Pulmonary artery endothelial cell (primary cell): ENCODE measurements around the gene HYI. TPM values are rescaled to one million over a fixed set of nuclear protein-coding genes. Genes with fewer than 3 reads are reported as not detected.
"Not testable (repeated sequence)": the region's sequence is repeated elsewhere in the genome, so short reads cannot be mapped to it uniquely, and the experiment has no call there.

Experiments used
- DNase-seq: peaks from one replicate; pipeline ENCODE4 v3.0.0-alpha.2; 2011; ENCODE audit warnings: low read depth, low spot score
- total RNA-seq: library from RNA; depleted of rRNA; stranded (reverse); fragments of >200 nt; gene quantifications from 2 replicates; pipeline ENCODE4 v1.2.3, GENCODE V29; 2014

Gene HYI, protein sequence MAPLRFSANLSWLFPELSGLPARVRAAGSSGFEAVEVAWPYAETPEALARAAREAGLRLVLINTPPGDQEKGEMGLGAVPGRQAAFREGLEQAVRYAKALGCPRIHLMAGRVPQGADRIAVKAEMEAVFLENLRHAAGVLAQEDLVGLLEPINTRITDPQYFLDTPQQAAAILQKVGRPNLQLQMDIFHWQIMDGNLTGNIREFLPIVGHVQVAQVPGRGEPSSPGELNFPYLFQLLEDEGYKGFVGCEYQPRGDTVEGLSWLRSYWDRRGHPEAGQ
- total RNA-seq: 133 and 149 TPM in 2 replicates

DNA sequence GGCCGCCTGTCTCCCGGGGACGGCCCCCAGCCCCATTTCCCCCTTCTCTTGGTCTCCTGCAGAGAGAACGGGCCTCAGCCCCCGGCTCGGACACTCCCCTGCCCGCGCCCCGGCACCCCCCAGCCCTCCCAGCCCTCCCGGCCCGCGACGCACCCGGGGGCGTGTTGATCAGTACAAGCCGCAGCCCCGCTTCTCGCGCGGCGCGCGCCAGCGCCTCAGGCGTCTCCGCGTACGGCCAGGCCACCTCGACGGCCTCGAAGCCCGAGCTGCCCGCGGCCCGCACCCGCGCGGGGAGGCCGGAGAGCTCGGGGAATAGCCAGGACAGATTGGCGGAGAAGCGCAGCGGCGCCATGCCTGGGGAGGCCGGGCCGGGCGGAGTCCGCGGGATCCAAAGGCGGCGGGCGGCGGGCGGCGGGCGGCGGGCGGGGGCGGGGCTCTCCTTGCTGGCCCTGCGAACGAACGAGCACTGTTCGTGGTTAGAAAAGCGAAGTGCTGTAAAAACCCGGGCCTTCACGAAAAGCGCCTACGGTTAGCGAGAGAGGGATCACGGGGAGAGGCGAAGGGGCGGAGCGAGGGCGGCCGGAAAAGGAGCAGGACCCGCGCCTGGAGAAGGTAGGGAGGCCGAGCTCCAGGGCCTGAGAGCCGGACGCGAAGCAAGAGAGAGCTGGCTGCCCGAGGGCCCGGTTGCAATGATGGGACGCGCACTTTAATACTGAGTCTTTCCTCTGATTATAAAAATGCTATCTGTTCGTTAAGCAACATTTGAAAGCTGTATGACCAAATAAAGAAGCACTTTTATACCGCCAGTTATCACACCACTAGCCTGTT is at the start of gene HYI:
TSS of gene HYI (minus strand) at position 490 of the 828 bp plus-strand sequence. CDS start at position 352, 138 bp downstream.
- peak; percentile 61 for DNase-seq

DNA sequence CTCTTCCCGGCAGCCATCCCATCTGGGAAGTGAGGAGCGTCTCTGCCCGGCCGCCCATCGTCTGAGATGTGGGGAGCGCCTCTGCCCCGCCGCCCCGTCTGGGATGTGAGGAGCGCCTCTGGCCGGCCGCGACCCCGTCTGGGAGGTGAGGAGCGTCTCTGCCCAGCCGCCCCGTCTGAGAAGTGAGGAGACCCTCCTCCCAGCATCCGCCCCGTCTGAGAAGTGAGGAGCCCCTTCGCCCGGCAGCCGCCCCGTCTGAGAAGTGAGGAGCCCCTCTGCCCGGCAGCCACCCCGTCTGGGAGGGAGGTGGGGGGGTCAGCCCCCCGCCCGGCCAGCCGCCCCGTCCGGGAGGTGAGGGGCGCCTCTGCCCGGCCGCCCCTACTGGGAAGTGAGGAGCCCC is 48.1 kb upstream of the HYI start:
- not testable (repeated sequence) for DNase-seq

DNA sequence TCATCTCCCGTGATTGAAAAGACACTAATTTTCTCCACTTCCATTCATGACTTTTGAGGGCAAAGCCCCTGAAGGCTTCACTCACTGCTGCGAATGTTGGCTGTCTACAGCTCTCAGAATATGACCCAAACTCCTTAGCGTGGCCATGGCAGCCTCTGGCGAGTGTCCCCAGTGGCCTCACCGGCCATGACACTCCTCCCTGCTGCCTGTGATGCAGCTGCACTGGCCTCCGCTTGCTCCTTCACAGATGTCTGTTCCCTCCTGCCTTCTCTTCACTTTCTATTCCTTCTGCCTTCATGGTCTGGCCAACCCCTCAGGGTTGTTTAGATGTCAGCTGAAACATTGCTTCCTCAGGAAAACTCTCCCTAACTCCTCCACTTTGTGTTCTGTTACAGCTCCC is 46.2 kb upstream of the HYI start:
- no peak for DNase-seq

DNA sequence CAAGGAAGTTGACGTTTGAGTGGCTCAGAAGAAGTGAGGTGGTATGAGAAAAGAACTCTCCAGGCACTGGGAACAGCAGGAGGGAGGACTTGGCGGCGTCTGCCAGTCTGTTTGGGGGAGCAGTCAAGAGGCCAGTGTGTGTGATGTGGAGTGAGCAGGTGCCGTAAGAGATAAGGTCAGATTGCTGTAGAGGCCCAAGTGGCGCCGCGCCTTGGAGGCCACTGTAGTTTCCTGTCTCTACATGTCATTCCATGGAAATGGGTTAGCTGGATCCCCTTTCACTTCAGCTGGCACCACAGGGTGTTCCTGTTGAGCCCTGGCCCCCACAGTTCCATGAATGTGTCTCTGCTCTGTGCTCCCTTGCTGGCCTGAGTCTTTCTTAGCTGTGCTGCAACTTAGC is 41.5 kb upstream of the HYI start:
- no peak for DNase-seq

DNA sequence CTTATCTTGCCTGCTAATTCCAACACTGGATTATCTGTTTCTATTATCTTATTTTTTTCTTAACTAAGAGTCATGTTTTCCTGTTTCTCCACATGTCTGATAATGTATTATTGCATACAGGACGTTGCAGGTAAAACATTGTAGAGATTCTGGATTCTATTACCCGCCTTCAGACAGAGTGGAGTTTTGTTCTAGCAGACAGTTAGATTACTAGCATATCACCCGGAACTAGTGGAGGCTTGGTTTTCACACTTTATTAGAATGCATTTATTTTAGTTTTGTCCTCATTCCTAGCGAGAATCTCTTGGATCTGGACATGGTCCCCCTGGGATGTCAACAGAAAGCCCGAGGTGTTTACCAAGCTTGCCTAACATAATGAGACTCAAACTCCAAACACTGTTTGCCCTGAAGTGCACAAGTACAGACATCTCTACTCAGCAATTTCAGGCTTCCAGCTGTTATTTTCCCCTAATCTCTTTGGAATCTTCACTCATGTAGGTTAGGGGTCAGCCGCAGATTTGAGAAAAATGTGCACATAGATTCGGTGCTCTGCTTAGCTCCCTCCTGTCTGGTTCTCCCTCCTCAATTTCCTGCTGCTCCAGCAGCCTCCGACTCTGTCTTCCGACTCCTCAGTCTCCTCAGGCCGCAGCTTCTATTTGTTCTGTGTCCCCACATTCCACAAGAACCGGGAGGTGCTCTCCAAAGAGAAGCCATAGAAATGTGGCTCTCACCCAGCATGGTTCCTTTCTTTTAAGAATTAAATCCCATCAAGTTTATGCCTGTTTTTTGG is 40.1 kb upstream of the HYI start:
- no peak for DNase-seq

DNA sequence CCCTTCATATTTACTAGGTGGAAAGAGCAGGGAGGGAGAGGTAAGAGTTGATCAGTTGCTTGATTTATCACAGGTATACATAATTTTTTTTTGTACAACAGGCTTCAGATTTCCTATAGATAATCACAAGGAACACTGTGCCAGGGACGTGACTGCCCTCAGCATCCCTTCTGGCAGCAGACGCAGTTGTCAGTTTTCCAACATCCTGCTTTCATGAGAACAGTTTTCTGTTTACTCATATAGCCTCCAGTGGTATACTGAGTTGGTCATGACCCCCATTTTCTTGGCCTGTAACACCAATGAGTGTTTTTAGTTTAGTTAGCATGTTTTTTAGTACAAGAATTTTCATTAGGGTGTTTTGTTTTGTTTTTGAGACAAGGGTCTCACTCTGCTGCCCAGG is 39.1 kb upstream of the HYI start:
- DNase-seq: peak; percentile 59

DNA sequence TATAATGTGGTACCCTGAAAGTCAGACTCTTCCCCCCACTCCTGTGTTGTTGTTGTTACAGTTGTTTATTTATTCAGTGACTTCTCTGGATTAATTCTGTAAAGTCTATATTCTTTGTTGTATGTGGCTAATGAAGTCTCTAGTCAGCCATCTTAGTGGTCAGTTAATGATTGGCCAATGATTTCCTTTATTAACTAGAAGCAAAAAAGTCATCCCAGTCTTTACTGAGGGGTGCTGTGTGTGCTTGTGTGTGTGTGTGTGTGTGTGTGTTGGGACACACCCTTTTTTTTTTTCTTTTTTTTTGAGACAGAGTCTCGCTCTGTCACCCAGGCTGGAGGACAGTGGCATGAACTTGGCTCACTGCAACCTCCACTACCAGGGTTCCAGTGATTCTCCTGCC is 37.3 kb upstream of the HYI start:
- no peak for DNase-seq

DNA sequence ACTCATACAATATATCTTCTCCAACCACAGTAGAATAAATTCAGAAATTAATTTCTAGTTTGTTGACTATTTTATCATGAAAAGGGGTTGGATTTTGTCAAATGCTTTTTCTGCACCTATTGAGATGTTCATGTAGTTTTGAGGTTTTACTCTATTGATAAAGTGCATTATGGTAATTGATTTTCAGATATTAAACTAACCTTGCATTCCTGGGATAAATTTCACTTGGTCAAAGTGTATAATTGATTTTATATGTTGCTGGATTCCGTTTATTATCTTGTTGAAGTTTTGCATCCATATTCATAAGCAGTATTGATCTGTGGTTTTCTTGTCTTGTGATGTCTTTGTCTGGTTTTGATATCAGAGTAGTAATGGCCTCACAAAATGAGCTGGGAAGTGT is 34.4 kb upstream of the HYI start:
- no peak for DNase-seq

DNA sequence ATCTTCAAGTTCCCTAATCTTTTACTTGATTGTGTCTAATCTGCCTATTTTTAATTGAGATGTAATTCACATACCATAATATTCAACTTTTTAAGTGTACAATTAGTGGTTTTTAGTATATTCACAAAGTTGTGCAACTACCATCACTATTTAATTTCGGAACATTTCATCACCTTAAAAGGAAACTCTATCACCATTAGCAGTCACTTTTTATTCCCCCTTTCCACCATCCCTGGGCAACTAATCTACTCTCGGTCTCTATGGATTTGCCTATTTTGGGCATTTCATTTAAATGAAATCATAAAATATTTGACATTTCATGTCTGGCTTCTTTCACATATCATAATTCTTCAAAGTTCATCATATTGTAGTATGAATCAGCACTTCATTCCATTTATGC is 30.6 kb upstream of the HYI start:
- no peak for DNase-seq

DNA sequence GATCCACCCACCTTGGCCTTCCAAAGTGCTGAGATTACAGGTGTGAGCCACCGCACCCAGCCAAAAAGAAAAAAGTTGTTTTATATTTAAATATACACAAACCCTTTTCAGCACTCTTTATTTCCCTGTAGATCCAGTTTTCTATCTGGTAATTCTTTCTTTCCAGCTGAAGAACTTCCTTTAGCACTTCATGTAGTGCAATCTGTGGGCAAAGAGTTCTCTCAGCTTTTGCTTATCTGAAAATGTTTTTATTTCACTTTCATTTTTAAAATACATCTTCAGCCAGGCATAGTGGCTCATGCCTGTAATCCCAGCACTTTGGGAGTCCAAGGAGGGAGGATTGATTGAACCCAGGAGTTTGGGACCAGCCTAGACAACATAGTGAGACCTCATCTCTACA is 28.5 kb upstream of the HYI start:
- DNase-seq: no peak

DNA sequence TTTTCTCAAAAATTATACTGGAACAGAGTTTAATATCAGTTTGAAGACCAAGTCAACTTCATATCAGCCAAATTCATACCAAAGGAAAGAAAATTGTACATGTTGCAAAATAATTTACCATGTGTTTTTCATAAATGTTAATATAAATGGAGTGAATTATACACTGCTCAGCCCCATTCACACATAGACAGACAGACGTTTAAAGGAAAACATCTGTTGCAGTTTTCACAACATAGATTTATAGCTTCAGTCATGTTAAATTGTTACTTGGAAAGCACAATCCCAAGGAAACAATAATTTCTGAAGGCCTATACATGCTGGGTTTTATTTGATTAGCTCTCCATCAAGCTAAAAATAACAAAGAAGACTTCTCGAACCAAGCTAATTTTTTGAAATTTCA is 27.8 kb upstream of the HYI start:
- no peak for DNase-seq

DNA sequence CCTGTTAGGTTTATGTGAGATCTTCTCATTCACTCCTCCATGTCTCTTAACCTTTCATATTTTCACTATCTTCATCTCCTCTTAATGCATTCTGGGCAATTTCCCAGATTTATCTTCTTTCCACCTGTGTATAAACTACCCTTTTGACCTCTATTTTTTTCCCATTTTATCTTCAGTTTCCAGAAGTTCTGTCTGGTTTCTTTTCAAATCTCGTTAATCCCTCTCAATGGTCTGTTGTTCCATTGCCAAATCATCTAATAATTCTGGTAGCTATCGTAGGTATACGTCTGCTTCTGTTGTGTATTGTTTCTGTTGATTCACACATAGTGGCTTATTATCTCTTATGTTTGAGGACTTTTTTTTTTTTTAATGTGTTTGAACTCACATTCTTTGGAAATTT is 25.7 kb upstream of the HYI start:
- no peak for DNase-seq

DNA sequence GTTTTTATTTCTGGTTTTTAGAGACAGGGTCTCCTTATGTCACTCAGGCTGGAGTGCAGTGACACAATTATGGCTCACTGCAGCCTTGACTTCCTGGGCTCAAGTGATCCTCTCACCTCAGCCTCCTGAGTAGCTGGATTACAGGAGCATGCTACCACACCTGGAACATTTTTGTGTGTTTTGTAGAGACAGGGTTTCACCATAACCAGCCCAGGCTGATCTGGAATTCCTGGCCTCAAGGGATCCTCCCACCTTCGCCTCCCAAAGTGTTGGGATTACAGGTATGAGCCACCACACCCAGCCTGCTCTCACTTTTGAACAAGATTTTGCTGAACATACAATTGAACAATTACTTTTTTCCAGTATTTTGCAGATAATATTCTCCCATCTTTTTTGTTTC is 24.0 kb upstream of the HYI start:
- no peak for DNase-seq

DNA sequence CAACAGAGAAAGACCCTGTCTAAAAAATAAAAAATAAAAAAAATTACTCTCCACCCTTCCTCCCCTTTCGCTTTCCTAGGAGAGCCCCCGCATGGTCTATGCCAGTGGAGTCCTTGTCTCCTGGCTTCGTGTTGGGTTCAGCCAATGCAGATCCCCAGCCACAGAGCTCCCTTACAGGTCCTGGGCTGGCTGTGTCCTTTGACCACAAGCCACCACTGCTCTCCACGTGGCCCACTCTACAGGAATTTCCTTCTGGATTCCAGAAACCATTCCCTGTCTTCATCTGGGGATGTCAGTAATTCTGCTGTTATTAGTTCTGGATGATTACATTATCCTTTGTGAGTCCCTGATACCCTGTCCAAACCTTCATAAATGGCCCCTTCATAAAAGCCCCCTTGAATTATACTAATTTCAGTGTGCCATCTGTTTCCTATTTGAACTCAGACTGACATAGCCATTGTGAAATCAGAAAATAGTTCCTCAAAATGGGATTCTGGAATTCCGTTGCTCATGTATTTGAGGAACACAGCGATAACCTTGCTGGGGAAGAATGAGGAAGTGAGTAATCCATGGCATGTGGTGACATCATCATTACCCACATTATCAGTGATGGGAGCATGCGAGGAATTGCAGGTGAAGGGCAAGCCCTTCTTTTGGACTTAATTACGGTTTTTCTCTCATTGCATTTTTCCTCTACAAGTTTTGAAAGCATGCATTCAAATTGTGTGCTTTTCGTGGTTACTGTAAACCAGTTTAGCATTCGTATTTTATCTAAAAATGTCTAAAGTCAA is 22.1 kb upstream of the HYI start:
- peak; percentile 67 for DNase-seq

DNA sequence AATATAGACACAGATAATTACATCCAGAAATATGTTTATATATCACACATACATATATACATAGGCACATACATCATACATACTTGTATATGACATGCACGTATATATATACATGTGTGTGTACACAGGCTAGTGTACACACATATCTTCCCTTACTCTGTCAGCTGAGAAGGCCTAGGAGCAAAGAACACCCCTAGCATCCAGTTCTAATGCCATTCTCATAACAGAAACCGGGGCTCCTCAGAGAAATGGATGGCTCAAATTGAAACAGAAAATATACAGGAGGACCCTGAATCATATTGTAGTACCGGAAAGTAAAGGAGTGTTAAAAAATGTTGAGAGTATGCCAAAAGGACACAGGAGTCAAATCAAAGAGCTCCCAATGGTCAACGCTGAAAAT is 19.7 kb upstream of the HYI start:
- DNase-seq: no peak

DNA sequence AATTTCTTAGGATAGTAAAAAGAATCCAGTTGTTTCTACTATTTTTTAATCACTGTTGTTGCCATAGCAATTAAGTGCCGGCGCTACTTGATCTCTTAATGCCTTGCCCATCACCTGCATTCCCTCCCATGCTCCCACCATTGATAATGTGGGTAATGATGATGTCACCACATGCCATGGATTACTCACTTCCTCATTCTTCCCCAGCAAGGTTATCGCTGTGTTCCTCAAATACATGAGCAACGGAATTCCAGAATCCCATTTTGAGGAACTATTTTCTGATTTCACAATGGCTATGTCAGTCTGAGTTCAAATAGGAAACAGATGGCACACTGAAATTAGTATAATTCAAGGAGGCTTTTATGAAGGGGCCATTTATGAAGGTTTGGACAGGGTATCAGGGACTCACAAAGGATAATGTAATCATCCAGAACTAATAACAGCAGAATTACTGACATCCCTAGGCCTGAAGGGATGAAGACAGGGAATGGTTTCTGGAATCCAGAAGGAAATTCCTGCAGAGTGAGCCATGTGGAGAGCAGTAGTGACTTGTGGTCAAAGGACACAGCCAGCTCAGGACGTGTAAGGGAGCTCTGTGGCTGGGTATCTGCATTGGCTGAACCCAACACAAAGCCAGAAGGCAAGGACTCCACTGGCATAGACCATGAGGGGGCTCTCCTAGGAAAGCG is 18.9 kb upstream of the HYI start:
- peak; percentile 96 for DNase-seq

DNA sequence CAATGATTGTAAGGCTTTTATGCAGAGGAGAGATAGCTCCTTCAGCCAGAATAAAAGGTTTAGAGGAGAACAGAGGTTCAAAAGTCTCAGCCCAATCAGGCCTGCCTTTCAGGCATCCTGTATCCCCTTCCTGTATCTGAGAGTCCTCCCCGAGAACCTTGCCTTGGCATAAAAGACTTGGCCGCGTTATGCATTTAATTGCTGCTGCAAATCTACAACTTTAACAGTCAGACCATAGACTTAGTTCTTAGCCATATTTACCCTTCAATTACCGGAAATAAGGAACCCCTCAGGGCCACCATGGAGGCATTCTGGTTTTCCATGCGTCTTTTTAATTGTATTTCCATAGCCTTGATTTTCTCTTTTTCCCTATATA is 18.3 kb upstream of the HYI start:
- no peak for DNase-seq

DNA sequence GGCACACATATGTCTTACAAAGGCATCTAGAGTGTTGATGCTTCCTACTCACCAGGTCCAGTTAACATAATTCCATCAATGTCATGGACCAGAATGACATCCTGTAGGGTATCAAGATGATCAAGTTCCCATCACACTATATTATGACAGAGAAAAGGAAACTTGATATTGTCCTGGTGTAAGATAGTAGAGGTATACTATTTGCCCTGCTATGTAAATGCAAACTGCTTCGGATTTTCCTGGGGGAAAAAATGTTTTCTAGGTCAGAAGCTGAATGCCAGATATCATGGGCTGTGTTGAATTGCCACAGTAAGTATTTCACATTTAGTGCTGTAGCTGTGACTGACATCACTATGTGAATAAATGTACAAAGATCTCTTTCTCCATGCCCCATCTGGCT is 16.2 kb upstream of the HYI start:
- no peak for DNase-seq

DNA sequence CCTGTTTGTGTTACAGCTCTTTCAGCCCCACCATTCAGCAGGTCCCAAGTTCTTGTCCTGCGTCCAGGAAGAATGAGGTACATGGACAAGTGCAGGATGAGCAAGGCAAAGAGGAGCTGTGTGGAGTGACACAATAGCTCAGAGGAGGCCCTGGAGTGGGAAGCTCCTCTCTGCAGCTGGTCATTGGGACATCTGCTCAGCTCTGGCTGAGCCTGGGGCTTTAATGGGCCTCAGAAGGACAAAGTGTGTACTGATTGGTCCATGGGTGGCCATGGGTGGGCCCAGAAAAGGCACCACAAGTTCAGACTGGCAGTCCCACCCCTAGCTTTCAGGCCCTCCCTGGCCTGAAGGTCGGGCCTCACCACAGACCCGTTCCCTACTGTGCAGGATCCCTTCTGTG is 14.7 kb upstream of the HYI start:
- no peak for DNase-seq

DNA sequence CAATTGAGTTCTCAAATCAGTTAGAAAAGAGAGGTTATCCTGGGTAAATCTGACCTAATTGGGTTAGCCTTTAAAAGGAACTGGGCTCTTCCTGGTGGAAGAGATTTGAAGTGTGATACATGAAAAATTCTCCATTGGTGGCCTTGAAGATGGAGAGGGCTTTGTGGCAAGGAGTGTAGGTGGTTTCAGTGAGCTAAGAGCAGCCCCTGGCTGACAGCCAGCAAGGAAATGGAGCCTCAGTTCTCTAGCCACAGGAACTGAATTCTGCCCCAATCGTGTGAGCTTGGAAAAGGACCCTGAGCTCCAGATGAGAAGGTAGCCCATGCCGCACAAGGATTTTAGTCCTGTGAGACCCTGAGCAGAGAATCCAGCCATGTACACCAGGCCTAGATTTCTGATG is 12.7 kb upstream of the HYI start:
- no peak for DNase-seq

DNA sequence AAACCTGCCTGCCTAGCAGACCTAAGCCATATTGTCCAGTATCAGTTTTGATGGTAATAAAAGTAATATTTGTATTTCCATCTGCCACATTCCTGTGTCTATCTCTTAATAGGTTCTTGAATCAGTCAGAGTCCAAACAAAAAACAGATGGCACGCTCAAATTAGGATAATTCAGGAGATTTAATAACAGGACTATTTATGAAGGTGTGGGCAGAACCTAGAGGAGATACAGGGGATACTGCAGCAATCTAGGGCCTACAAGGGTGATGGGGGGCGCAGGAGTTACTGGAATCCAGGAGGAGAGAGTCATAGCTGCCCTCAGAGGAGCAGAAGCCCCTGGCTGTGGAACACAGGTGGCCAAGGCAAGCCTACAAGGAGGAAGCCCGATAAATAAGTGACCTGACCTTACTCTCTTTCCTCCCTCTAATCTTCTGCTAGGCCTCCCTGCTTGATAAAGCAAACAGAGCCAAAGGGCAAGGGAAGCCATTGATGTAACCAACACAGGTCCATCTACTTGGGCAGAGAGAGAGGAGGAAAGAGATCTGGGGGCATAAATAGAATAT is 11.9 kb upstream of the HYI start:
- DNase-seq: no peak
